Right hindlimb (tissue), 1 donor: ENCODE measurements around the gene PARN.
"Not testable (repeated sequence)": the region's sequence is repeated elsewhere in the genome, so short reads cannot be mapped to it uniquely, and the experiment has no call there.

Experiments used
- DNase-seq: peaks from one replicate; pipeline ENCODE4 v3.0.0-alpha.2; 2018

Gene PARN

GRCh38 chr16:14395710-14396304, 234.3 kb downstream of the PARN start:
- not testable (repeated sequence) for DNase-seq

GRCh38 chr16:14394834-14395233, 235.2 kb downstream of the PARN start:
- no peak for DNase-seq

- no peak for DNase-seq
These were observed 237.1 kb downstream of the PARN start for GRCh38 chr16:14392960-14393359.

- no peak for DNase-seq
These were observed 240.7 kb downstream of the PARN start for GRCh38 chr16:14389359-14389758.

- DNase-seq: no peak
These were observed 241.8 kb downstream of the PARN start for GRCh38 chr16:14388243-14388642.

- no peak for DNase-seq
These were observed 243.9 kb downstream of the PARN start for GRCh38 chr16:14386115-14386514.
